HG03565 (cell line): Measurements from ENCODE around the gene MEAK7.

Experiments used
- ATAC-seq: cut with Tn5 transposase; IDR thresholded peaks from one replicate; pipeline ENCODE4 v1.9.1; 2021; ENCODE audit warnings: mild to moderate bottlenecking, moderate library complexity; ENCODE audit not compliant: unreplicated experiment

The MEAK7 gene

DNA sequence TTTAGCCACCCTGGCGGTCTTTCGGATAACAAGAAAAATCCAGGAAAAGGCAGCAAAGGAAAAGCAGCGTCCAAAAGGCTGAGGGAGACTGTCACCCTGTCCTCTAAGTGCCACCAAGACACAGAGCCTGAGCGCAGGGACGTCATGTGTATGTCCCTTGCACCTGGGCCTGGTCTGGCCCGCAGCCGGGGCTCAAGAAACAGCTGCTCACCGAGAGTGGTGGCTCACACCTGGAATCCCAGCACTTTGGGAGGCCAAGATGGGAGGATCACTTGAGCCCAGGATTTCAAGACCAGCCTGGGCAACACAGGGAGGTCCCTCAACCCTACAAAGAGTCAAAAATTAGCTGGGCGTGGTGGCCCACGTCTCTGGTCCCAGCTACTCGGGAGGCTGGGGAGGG lies 9.2 kb upstream of the MEAK7 start:
- no peak for ATAC-seq

DNA sequence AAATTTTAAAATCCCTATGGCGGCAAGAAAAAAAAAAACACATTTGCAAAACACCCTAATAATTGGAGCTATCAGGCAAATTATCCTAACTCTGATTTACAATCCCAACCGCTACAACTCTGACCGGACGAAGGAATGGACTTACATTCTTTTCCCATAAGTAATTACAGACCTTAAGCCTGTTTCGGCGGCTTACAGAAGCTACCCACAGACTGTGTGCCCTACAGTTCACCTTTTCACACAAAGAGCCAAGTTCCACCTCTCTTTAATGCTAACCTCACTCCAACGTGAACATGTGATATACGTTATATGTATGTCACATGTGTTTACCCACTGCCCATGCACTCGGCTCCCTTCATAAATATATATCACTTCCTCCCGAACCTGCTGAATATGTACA lies 8.7 kb upstream of the MEAK7 start:
- no peak for ATAC-seq

DNA sequence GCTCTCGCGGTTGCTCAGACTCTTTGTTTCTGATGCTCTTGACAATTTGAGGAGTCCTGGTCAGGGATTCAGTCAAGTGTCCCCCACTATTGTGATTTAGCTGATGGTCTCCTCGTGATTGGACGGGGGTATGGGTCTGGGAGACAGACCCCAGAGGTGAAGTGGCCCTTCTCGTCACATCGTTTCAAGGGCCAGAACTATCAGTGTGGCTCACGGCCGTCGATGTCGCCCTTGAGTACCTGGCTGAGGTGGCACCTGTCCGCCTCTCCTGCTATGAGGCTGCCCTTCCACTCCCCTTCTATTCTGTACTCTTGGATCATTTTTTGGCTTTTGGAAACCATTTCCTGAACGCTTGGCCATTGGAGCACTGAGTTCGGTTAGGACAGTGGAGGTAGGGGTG lies 7.4 kb upstream of the MEAK7 start:
- ATAC-seq, result no peak

DNA sequence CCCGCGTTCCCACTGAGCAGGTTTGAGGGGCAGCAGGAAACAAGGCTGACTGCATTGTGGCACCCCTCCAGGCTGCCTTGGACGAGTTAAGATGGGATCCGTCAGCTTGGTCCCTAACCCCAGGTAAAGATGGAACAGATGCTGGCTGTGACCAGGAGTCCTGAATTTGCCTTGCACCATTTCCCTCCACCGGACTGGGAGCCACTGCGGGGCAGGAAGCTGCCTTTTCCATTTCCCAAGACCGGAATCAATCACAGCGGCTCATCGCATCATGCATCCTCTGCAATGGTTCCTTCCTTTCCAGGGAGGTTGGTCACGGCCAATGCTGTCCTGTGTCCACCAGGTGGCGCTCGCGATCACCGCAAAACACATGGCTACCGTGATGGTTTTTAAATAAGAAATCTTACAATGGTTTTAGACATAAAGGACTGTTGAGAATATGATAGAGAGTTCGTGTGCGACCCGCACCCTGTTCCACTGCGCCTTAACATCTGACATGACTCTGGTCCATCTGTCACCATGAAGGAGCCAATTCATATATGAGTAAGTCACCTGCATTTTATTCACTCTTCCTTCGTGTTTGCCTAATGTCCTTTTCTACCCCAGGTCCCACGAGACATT lies 6.8 kb upstream of the MEAK7 start:
- ATAC-seq, result no peak

DNA sequence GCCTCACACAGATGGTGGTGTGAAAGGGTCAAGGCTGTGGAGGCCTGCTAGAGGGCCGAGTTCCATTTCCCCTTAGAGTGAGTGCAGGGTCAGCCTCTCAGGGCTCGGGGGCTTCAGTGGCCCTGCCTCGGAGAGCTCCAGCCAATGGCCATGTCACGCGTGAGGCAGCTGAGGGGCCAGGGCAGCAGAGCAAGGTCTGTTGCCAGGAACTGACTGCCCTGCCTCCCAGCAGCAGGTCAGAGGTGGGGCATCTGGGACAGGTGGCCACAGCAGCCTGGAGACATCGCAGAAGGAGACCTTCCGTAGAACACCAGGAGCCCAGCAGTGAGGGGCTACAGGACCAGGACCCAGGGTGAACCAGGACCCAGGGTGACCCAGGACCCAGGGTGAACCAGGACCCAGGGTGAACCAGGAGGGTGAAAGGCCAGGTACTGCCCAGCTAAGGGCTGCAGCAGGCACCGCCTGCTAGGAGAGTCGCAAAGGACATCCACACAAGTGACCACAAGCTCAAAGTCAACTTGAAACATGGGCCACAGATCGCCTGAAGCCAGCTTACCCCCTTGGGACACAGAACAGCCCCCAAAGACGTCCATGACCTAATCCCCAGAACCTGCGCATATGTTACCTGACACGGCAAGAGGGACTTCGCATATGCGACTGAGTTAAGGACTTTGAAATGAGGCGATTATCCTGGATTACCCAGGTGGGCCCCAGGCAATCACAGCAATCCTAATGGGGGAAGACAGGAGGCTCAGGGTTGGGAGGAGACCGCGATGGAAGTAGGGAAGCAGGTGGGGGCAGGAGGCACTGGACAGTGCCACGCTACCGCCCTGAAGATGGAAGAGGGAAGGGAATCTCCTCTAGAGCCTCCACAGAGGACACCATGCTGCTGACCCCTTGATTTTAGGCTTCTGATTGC lies 4.8 kb upstream of the MEAK7 start:
- no peak for ATAC-seq

DNA sequence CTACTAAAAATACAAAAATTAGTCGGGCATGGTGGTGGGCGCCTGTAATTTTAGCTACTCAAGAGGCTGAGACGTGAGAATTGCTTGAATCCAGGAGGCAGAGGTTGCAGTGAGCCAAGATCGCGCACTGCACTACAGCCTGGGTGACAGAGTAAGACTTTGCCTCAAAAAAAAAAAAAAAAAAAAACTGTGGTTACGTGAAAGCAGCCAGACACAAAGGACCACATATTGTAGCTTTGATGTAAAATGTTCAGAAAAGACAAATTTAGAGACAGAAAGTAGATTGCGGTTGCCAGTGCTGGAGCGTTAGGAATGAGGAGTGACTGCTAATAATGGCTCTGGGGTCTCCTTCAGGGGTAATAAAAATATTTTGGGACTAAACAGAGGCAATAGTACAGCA lies 4.0 kb upstream of the MEAK7 start:
- no peak for ATAC-seq

DNA sequence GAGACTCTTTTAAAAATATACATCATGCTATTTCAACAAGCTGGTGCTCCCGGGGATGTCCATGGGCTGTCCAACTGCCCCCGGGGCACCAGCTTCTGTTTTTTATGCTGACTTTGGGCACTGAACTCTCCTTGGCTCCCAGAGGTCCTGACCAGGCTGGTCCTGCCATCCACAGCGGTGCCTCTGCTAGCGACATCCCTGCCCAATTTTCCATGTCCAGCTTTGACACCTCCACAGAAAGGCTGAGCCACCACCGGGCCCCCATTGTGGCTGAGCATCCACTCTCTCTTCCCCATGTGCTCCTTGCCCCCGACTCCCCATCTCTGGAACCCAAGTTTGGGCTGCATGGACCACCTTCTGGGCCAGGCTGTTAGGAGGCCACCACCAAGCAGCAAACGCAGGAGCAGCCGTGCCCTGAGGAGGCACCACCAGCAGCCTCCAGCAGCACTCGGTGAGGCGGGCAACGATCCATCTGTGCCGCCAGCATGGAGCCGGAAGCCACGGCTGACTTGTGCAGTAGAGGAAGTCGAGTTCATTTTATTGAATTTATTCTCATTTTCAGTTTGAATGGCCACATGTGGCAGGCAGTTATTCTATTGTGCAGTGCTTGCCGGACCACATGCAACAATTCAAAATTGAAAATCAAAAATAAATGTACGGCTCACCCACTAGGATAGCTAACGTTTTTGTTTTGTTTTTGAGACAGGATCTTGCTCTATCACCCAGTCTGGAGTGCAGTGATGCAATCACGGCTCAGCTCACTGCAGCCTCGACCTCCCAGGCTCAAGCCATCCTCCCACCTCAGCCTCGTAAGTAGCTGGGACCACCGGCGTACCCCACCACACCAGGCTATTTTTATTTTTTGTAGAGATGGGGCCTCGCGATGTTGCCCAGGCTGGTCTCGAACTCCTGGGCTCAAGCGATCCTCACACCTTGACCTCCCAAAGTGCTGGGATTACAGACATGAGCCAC lies 2.8 kb upstream of the MEAK7 start:
- ATAC-seq, result no peak

DNA sequence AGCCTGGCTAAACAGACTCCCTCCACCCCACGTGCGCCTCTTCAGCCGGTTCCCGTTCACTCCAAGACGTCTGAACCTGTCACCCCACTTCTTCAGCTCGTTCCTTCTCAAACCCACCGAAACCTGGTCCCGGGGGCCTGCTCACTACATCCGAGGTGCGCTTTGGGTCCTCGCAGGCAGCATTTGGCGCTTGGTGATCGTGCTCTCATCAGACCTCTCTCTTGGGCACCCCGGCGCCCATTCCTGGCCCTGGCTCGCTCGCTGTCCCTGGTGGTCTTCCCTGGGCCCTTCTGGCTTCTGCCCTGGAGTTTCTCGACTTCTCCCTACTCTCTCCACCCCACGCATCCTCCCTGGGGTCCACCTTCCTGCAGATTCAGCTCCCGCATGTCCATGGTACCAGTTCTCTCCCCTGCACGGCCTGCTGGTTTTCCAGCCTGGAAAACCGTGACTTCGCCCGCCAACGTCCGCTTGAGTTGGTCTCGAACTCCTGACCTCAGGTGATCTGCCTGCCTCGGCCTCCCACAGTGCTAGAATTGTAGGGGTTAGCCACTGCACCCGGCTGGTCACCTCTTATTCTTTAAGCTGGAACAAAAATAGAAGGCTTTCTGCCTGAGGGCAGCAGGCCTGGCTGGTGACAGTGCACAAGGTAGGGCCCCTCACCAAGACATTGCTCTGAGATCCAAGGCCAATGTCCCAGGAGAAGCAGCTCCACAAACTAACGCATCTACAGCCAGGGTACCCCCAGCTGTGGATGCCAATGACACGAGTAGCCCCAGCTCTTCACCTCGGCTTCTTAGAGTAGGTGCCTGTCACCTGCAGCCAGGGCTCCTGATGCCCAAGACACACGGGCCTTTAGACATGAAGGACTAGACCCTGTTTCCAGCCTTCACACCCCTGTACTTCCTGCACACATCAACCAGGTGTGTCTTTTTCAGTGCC lies 1.1 kb upstream of the MEAK7 start:
- ATAC-seq, result no peak

DNA sequence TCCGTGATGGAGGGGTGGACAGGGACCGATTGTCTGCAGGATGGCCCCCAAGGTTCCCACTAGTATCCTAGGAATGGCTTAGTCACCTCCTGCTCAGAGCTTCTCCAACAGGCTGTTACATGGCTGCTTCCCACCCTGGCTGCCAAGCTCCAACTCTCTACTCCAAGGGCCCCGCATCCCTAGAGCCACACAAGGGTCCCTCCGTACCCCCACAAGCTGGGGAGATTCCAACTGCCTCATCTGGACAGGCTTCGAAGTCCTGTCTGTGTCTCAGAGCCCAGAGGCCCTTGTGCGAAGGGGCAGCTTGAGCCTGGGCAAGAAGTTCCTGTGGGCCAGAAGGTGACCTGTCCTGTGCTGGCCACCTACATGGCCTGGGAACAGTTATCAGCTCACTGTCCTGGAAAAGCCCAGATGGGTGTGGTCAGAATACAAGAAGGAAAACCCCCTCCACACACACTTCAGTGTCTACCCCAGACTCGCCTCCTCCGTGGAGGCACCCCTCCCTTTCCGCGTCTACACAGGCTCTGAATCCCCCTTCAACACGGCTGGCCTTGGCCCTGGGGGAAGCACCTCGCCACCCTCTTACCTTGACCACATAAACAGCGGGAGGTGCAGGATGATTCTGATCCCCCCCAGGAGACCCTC lies 586 bp downstream of the MEAK7 start:
- no peak for ATAC-seq

DNA sequence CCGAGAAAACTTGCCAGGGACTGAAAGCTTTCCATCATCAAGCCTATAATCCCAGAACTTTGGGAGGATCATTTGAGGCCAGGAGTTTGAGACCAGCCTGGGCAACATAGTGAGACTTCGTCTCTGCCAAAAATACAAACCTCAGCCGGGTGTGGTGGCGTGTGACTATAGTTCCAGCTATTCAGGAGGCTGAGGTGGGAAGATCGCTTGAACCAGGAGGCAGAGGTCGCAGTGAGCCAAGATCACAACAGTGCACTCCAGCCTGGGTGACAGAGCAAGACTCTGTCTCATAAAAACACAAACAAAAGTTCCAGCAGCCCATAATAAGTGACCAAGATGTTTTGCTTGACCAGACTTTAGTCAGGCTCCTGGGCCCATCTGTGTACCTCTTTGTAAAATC lies 1.9 kb downstream of the MEAK7 start:
- no peak for ATAC-seq

DNA sequence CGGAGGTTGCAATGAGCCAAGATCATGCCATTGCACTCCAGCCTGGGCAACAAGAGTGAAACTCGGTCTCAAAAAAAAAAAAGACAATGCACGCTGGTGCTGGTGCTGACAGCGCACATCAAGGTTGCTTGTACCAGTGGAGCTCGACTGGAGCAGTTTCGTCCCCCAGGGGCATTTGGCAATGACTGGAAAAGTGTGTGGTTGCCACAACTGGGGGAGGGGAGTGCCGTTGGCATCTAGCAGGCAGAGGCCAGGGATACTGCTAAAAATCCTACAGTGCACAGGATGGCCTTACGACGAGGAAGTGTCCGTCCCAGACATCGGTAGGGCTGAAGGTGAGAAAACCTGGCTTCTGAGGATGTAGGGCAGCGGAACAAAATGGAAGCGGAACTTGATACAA lies 2.4 kb downstream of the MEAK7 start:
- ATAC-seq, result no peak

DNA sequence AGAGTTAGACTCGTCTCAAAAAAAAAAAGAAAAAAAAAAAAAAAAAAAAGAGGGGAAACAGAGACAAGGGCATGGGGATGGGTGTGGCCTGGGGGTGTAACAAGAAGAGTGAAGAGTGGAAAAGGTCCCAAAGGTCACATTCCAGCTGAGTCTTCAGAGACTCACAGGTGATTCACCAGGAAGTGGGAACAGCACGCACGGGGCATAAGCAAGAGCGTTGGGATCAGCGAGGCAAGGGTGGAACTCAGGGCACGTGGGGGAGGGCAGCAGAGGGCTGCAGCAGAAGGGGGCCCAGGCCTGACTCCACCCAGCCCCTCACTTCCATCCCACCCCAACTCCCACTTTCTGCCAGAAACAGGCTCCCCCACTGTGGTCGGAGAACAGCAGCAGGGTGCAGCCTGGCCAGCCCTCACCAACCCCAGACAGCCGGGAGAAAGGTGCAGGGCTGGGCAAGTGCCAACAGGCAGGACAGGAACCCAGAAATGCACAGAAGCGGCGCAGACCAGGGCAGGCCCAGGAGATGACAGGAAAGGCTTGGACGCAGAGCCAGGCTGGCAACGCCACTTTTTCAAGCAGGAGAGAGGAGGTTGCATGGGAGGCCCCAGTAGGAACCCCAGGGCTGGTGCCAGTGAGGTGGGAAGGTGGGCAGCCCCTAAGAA lies 3.3 kb downstream of the MEAK7 start:
- ATAC-seq, result no peak

DNA sequence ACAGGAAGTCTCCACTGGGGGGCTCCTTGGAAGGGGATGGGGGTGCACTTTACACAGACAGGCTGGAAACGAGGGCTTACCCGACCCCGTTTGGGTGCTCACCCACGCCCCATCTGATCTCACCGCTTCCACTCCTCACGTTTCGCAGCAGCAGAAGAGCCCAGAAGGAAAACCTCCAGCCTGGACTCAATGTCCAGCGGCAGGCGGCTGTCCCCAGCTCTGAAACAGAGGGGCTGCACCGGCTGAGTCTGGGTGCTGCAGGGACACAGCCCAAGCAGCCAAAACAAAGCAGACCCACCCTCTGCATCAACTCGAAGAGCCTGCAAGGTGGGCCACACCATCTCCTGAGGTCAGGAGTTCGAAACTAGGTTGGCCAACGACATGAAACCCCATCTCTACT lies 3.9 kb downstream of the MEAK7 start:
- no peak for ATAC-seq

DNA sequence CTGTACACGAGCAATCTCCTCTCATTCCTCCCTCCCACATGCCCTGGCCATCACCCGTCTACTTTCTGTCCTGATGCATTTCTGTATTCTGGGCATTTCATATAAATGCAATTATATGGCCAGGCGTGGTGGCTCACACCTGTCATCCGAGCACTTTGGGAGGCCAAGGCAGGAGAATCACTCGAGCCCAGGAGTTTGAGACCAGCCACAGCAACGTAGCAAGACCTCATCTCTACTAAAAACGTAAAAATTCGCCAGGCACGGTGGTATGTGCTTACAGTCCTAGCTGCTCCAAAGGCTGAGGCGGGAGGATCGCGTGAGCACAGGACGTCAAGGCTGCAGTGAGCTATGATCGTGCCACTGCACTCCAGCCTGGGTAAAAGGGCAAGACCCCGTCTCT lies 4.8 kb downstream of the MEAK7 start:
- ATAC-seq, result no peak

DNA sequence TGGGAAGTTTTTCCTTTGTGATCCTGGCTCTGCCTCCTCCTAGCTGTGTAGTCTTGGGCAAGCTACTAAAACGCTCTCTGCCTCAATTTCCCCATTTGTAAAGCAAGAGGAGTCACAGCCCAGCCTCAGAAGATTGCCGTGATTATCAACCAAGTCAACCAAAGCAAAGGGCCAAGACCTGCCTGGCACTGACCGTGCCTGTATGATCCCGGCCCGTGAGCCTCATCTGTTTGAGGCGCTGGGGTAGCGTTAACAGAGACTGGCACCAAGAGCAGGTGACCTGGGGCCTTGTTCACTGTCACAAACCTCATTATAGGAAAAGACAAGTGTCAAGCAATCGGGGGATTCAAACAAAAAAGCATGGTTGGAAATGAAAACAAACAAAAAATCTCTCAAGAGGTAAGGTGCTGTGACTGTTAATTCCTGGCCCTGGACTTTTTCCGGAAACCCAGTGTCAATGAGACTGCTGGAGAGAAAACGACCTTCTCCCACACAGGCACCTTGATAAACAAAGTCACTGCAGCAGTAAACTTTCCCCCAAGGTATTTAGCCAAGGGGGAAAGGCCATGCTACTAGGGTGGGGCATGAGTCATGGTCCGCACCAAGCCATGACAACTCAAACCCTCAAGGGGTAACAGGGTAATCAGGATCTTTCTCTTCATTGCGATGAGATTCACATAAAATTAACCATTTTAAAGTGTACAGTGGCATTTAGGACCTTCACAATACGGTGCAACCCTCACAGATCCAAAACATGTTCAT lies 5.4 kb downstream of the MEAK7 start:
- ATAC-seq, result no peak

DNA sequence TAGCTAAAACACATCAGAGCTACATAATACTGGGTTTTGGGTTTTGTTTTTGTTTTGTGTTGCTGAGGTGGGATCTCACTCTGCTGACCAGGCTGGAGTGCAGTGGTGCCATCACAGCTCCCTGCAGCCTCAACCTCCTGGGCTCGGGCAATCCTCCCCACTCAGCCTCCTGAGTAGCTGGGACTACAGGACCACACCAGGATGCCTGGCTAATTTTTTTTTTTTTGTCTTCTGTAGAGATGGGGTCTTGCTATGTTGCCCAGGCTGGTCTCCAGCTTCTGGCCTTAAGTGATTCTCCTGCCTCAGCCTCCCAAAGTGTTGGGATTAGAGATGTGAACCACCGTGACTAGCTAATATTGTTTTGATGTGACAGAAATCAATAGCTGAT lies 6.2 kb downstream of the MEAK7 start:
- no peak for ATAC-seq

DNA sequence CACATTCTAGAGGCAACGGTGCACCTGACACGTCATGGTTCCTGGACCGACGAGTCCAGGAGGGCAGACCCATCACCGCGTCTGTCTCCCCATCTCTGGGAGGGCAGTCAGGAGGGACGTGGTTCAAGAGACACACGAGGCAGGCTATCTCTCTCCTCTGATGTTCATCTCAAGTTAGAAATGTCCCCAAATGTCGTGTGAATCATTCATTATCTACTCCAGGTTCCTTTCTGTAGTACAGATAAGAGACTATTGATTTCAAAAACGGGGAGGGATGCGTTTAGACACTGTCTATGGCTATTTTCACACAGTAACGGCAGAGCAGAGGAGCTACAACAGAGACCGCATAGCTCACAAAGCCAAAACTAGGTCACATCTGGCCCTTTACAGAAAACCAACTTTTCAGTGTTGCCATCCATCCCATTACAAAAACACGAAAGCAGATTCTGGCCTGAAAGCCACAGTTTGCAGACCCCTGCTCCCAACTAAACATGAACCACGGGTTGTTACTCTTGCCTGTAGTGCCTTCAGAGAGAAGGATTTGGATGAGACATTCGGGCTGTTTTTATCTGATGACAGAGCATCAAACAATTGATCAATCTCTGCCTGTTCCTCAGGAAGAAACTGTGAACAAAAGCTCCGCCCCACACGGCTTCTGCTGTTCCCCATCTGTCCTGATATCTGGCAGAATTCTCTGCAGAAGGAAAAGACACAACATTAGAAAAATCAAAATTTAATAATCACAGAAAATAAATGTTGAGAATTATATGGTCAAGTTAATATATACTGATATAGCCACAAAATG lies 6.8 kb downstream of the MEAK7 start:
- ATAC-seq, result no peak

DNA sequence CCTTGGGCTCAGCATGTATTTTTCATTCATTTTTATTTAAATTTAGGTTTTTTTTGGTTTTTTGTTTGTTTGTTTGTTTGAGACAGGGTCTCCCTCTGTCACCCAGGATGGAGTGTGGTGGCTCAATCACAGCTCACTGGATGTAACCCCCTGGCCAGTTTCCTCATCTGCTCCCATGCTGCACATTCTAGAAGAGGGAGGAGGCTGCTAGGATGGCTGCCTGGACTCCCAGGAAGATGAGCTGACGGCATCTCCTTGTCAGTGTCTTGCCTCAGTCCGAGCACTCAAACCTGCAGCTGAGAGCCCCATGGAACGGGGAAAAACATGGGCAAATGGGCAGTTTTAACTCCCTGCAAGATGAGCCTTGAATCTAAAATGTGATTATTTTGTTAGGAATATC lies 7.5 kb downstream of the MEAK7 start:
- no peak for ATAC-seq
